H7 (cell line): ENCODE data around the gene CD38. TPM values are rescaled to one million over a fixed set of nuclear protein-coding genes. Genes with fewer than 3 reads are reported as not detected.
"Not testable (repeated sequence)": the region's sequence is repeated elsewhere in the genome, so short reads cannot be mapped to it uniquely, and the experiment has no call there.

Source experiments
- DNase-seq: peaks from one replicate; pipeline ENCODE4 v3.0.0; 2012
- H3K27me3 ChIP-seq: 2 replicates; pipeline ENCODE4 v1.6.0; 2011; ENCODE audit warnings: mild to moderate bottlenecking, low read length; ENCODE audit not compliant: control insufficient read depth, insufficient read depth
- H3K36me3 ChIP-seq: replicated peaks from 2 replicates; pipeline ENCODE4 v1.5.1; 2011; ENCODE audit warnings: low read length; ENCODE audit not compliant: control insufficient read depth, insufficient read depth
- H3K4me3 ChIP-seq: 2 replicates; pipeline ENCODE4 v1.5.1; 2011; ENCODE audit warnings: low read depth, mild to moderate bottlenecking, control low read depth, low read length, moderate library complexity; ENCODE audit not compliant: insufficient read depth
- total RNA-seq: library from RNA; depleted of rRNA; stranded (reverse); fragments of >200 nt; shearing (Covaris generic); gene quantifications from 2 replicates; pipeline ENCODE4 v1.2.3, GENCODE V29; 2014

The CD38 gene
- total RNA-seq, 1 experiment from 2014 or later, result 1.1 TPM

DNA sequence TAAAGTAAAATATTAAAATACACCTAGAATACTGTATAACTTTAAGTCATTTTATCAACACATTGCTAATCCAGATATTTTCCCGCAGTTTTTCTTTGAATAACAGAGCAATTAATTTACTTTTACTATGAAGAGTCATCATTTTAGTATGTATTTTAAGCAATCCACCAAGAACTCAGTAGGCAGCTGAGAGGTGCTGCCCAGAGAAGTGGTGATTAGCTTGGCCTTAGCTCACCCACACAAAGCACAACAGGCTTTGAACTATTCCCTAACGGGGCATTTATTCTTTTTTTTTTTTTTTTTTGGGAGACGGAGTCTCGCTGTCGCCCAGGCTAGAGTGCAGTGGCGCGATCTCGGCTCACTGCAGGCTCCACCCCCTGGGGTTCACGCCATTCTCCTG, 74.4 kb downstream of the CD38 start:
- Histone ChIP-seq H3K36me3 (no peaks in the 10 kb centered on the region), H3K4me3 (no peak overlapping the region), H3K27me3 (no peaks in the 10 kb centered on the region)
- no peak for DNase-seq

DNA sequence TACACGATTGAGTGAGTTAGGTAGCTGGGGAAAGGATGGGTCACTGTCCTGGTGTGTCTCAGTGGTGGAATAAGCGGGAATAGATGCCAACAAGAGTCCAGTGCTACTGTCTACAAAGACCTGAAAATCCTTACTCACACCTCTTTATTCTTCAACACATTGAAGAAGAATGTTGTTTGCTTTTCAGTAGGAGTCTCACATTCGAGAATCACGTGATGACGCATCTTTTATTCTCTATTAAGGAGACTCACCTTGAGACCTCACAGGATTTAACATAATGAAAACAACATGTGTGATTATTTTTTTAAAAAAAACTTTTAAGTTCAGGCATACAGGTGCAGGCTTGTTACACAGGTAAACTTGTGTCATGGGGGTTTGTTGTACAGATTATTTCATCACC, 75.2 kb downstream of the CD38 start:
- H3K4me3 ChIP-seq, result no peak overlapping the region
- DNase-seq, result no peak
- no peaks in the 10 kb centered on the region for H3K27me3 ChIP-seq
- H3K36me3 ChIP-seq, result no peaks in the 10 kb centered on the region

- H3K4me3 ChIP-seq, result no peak overlapping the region
- no peaks in the 10 kb centered on the region for H3K36me3 ChIP-seq
- H3K27me3 ChIP-seq, result no peaks in the 10 kb centered on the region
- DNase-seq, result no peak
These were observed 77.8 kb downstream of the CD38 start for GRCh38 chr4:15855804-15856475.

- not testable (repeated sequence) for H3K4me3 ChIP-seq, H3K36me3 ChIP-seq, DNase-seq, H3K27me3 ChIP-seq
These were observed 83.1 kb downstream of the CD38 start for GRCh38 chr4:15861198-15861597.

- no peak for DNase-seq
- Histone ChIP-seq H3K4me3 (no peak overlapping the region), H3K36me3 (no peaks in the 10 kb centered on the region), H3K27me3 (no peaks in the 10 kb centered on the region)
These were observed 86.8 kb downstream of the CD38 start for GRCh38 chr4:15864651-15865566.

- H3K4me3 ChIP-seq, result no peak overlapping the region
- H3K27me3 ChIP-seq, result no peaks in the 10 kb centered on the region
- no peaks in the 10 kb centered on the region for H3K36me3 ChIP-seq
- DNase-seq, result no peak
These were observed 90.0 kb downstream of the CD38 start for GRCh38 chr4:15868111-15868510.

DNA sequence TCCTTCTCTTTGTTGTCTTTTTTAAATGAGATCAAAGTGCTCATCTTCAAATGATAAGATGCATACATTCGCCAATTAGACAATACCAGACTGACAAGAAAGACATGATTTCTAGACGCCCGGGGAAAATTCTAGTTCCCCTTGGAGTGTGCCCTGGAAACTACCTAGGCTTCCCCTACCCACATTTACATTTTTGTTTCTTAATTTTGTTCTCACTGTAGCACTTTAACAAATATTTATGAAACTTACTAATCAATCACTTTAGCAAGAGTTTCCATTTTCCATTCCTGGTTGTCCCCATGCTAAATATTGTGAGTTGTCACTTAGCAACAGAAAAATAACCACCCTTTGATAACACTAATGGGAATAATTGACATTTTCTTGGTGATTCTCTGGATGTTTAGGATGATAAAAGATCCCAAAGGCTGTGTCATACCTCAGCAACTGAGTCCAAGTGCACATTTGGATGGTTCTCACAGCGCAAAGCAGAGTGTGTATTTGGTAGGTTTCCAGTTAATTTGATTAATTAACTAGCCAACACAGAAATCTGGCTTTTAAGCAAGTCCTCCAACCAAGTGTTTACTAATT, 90.8 kb downstream of the CD38 start:
- H3K4me3 ChIP-seq, result no peak overlapping the region
- H3K27me3 ChIP-seq, result no peaks in the 10 kb centered on the region
- H3K36me3 ChIP-seq, result no peaks in the 10 kb centered on the region
- no peak for DNase-seq

- Histone ChIP-seq H3K36me3 (no peaks in the 10 kb centered on the region), H3K4me3 (no peak overlapping the region), H3K27me3 (no peaks in the 10 kb centered on the region)
- DNase-seq, result no peak
These were observed 92.0 kb downstream of the CD38 start for GRCh38 chr4:15870079-15870478.

GRCh38 chr4:15870921-15871664, 93.0 kb downstream of the CD38 start:
- no peak overlapping the region for H3K4me3 ChIP-seq
- H3K27me3 ChIP-seq, result no peaks in the 10 kb centered on the region
- DNase-seq, result no peak
- H3K36me3 ChIP-seq, result no peaks in the 10 kb centered on the region

DNA sequence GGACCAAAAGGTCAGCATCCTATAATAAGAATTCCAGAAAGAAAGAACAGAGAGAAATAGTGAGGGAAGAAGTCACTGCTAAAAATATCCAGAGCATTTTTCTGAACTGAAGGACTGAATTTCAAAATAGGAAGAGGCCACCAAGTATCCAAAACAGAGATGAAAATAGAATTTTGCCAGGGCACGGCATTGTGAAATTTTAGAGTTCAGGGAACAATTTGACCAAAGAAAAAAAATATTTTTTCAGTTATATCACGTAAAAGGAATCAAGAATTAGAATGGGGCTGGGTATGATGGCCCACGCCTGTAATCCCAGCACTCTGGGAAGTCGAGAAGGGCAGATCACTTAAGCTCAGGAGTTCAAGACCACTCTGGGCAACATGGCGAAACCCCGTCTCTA, 95.0 kb downstream of the CD38 start:
- no peaks in the 10 kb centered on the region for H3K27me3 ChIP-seq
- no peaks in the 10 kb centered on the region for H3K36me3 ChIP-seq
- DNase-seq, result no peak
- H3K4me3 ChIP-seq, result no peak overlapping the region

- no peak for DNase-seq
- Histone ChIP-seq H3K27me3 (no peaks in the 10 kb centered on the region), H3K36me3 (no peaks in the 10 kb centered on the region), H3K4me3 (no peak overlapping the region)
These were observed 96.5 kb downstream of the CD38 start for GRCh38 chr4:15874671-15875070.

- Histone ChIP-seq H3K36me3 (no peaks in the 10 kb centered on the region), H3K27me3 (no peaks in the 10 kb centered on the region), H3K4me3 (no peak overlapping the region)
- DNase-seq, result no peak
These were observed 97.7 kb downstream of the CD38 start for GRCh38 chr4:15875663-15876460.

GRCh38 chr4:15878011-15878410, 99.9 kb downstream of the CD38 start:
- no peak for DNase-seq
- H3K27me3 ChIP-seq, result no peaks in the 10 kb centered on the region
- no peaks in the 10 kb centered on the region for H3K36me3 ChIP-seq
- H3K4me3 ChIP-seq, result no peak overlapping the region

- no peak for DNase-seq
These were observed 103.7 kb downstream of the CD38 start for GRCh38 chr4:15881820-15882219.

More at GRCh38 chr4:15881820-15882219, 103.7 kb downstream of the CD38 start:
- H3K27me3 ChIP-seq, result no peaks in the 10 kb centered on the region
- no peak overlapping the region for H3K4me3 ChIP-seq
- no peaks in the 10 kb centered on the region for H3K36me3 ChIP-seq
